ENCODE data around the gene C1QA.

The C1QA gene

GRCh38 chr1:22619252-22619651 lies 17.2 kb upstream of the C1QA start:
- Histone ChIP-seq H3K9ac (ENCODE audit: low read length) (no peak overlapping the region), H3K9me3 (replicated peaks; ENCODE audit: insufficient read depth, low read length) (no peaks in the 10 kb centered on the region), H3K27ac (ENCODE audit: low read length) (no peak overlapping the region), H3K4me2 (ENCODE audit: low read depth, low read length) (no peak overlapping the region), H3K4me3 (ENCODE audit: low read length) (no peak overlapping the region), H2AFZ (ENCODE audit: low read length) (no peak overlapping the region), H3K9me2 (replicated peaks; ENCODE audit: insufficient read depth, low read length) (no peaks in the 10 kb centered on the region), H3K79me2 (ENCODE audit: low read length) (no peaks in the 10 kb centered on the region), H3K36me3 (replicated peaks; ENCODE audit: insufficient read depth, low read length) (no peaks in the 10 kb centered on the region), H3K4me1 (ENCODE audit: low read length) (no peaks in the 10 kb centered on the region), H3K27me3 (replicated peaks; ENCODE audit: insufficient read depth, low read length) (peaks cover 92% of the 10 kb centered on the region), H3F3A (ENCODE audit: insufficient read depth, low read length) (no peaks in the 10 kb centered on the region), H4K20me1 (ENCODE audit: insufficient read depth, low read length) (no peaks in the 10 kb centered on the region)
- no peak for TF ChIP-seq EZH2 (optimal IDR thresholded peaks at IDR 0.05; ENCODE audit: low read depth, low read length)
- no peak for TF ChIP-seq EZH2phosphoT487 (IDR thresholded peaks at IDR 0.05; ENCODE audit: low read length)
- TF ChIP-seq CTCF (IDR thresholded peaks at IDR 0.05; ENCODE audit: low read length): no peak
- DNase-seq: no peak

GRCh38 chr1:22619798-22620197 lies 16.6 kb upstream of the C1QA start:
- Histone ChIP-seq H4K20me1 (ENCODE audit: insufficient read depth, low read length) (no peaks in the 10 kb centered on the region), H3K9me2 (replicated peaks; ENCODE audit: insufficient read depth, low read length) (no peaks in the 10 kb centered on the region), H3F3A (ENCODE audit: insufficient read depth, low read length) (no peaks in the 10 kb centered on the region), H3K79me2 (ENCODE audit: low read length) (no peaks in the 10 kb centered on the region), H2AFZ (ENCODE audit: low read length) (no peak overlapping the region), H3K9me3 (replicated peaks; ENCODE audit: insufficient read depth, low read length) (no peaks in the 10 kb centered on the region), H3K36me3 (replicated peaks; ENCODE audit: insufficient read depth, low read length) (no peaks in the 10 kb centered on the region), H3K9ac (ENCODE audit: low read length) (no peak overlapping the region), H3K4me1 (ENCODE audit: low read length) (no peaks in the 10 kb centered on the region), H3K4me3 (ENCODE audit: low read length) (no peak overlapping the region), H3K4me2 (ENCODE audit: low read depth, low read length) (no peak overlapping the region), H3K27me3 (replicated peaks; ENCODE audit: insufficient read depth, low read length) (peaks cover 92% of the 10 kb centered on the region), H3K27ac (ENCODE audit: low read length) (no peak overlapping the region)
- TF ChIP-seq EZH2phosphoT487 (IDR thresholded peaks at IDR 0.05; ENCODE audit: low read length) (no peak), CTCF (IDR thresholded peaks at IDR 0.05; ENCODE audit: low read length) (no peak), EZH2 (optimal IDR thresholded peaks at IDR 0.05; ENCODE audit: low read depth, low read length) (no peak)
- no peak for DNase-seq

GRCh38 chr1:22621761-22622160 lies 14.7 kb upstream of the C1QA start:
- H3K9ac ChIP-seq (ENCODE audit: low read length): no peak overlapping the region
- no peaks in the 10 kb centered on the region for H3K36me3 ChIP-seq (replicated peaks; ENCODE audit: insufficient read depth, low read length)
- no peak overlapping the region for H2AFZ ChIP-seq (ENCODE audit: low read length)
- peaks cover 94% of the 10 kb centered on the region for H3K27me3 ChIP-seq (replicated peaks; ENCODE audit: insufficient read depth, low read length)
- no peaks in the 10 kb centered on the region for H3K9me2 ChIP-seq (replicated peaks; ENCODE audit: insufficient read depth, low read length)
- no peaks in the 10 kb centered on the region for H4K20me1 ChIP-seq (ENCODE audit: insufficient read depth, low read length)
- no peak overlapping the region for H3K4me3 ChIP-seq (ENCODE audit: low read length)
- H3K4me2 ChIP-seq (ENCODE audit: low read depth, low read length): no peak overlapping the region
- DNase-seq: no peak
- H3K27ac ChIP-seq (ENCODE audit: low read length): no peak overlapping the region
- H3F3A ChIP-seq (ENCODE audit: insufficient read depth, low read length): no peaks in the 10 kb centered on the region
- H3K4me1 ChIP-seq (ENCODE audit: low read length): no peaks in the 10 kb centered on the region
- H3K79me2 ChIP-seq (ENCODE audit: low read length): no peaks in the 10 kb centered on the region
- TF ChIP-seq EZH2 (optimal IDR thresholded peaks at IDR 0.05; ENCODE audit: low read depth, low read length) (no peak), EZH2phosphoT487 (IDR thresholded peaks at IDR 0.05; ENCODE audit: low read length) (no peak), CTCF (IDR thresholded peaks at IDR 0.05; ENCODE audit: low read length) (no peak)
- H3K9me3 ChIP-seq (replicated peaks; ENCODE audit: insufficient read depth, low read length): no peaks in the 10 kb centered on the region

Data from MM.1S (cell line).